H1 (cell line): Measurements from ENCODE around the gene KRT5. TPM values are rescaled to one million over a fixed set of nuclear protein-coding genes. Genes with fewer than 3 reads are reported as not detected.

Experiments used
- CTCF ChIA-PET: fragments of 300-600 bp; sonication (Branson Sonifier 250); formaldehyde crosslinking; loops from one replicate; lab custom pipeline; 2021; ENCODE audit not compliant: partially characterized antibody; lab: Charles Lee
- POLR2A ChIA-PET: fragments of 300-600 bp; sonication (Branson Sonifier 250); formaldehyde crosslinking; loops from one replicate; lab custom pipeline; 2021; ENCODE audit warnings: inconsistent platforms; ENCODE audit not compliant: partially characterized antibody; lab: Charles Lee
- DNase-seq, 2 experiments: peaks; one replicate each; pipeline versions ENCODE4 v3.0.0 to v3.0.0-alpha.2; 2010 to 2022; ENCODE audit warnings: low spot score in 2 of 2, low read depth in 1 of 2, mixed read lengths in 1 of 2
- FAIRE-seq: peaks from 2 replicates; lab custom pipeline; 2011; peaks lifted over from hg19 to GRCh38; lab: Jason Lieb, UNC
- H2AFZ ChIP-seq: 2 replicates; pipeline ENCODE4 v1.8.1; 2012; ENCODE audit warnings: low read length, inconsistent platforms
- H2AK5ac ChIP-seq: 2 replicates; pipeline ENCODE4 v1.6.1; 2013; ENCODE audit warnings: low read depth, low read length
- H2BK120ac ChIP-seq: replicated peaks from 2 replicates; pipeline ENCODE3; 2013; ENCODE audit warnings: low read depth, low read length, inconsistent platforms
- H2BK12ac ChIP-seq: 2 replicates; pipeline ENCODE4 v1.6.1; 2013; ENCODE audit warnings: low read depth, low read length
- H2BK15ac ChIP-seq: 2 replicates; pipeline ENCODE4 v1.6.1; 2013; ENCODE audit warnings: low read length
- H2BK20ac ChIP-seq: 2 replicates; pipeline ENCODE4 v1.6.1; 2013; ENCODE audit warnings: low read length
- H2BK5ac ChIP-seq: 2 replicates; pipeline ENCODE4 v1.6.1; 2013; ENCODE audit warnings: low read depth, low read length
- H3K14ac ChIP-seq: 2 replicates; pipeline ENCODE4 v1.6.1; 2013; ENCODE audit warnings: inconsistent platforms; ENCODE audit not compliant: insufficient read length
- H3K18ac ChIP-seq: 2 replicates; pipeline ENCODE4 v1.6.1; 2013; ENCODE audit warnings: low read length; ENCODE audit errors: extremely low read depth
- H3K23ac ChIP-seq: 2 replicates; pipeline ENCODE4 v1.6.1; 2013; ENCODE audit warnings: inconsistent platforms; ENCODE audit not compliant: insufficient read length
- H3K23me2 ChIP-seq: 2 replicates; pipeline ENCODE4 v1.6.1; 2013; ENCODE audit warnings: low read depth, low read length
- H3K27ac ChIP-seq: 2 replicates; pipeline ENCODE4 v1.6.1; 2011; ENCODE audit warnings: low read depth, low read length, inconsistent platforms
- H3K27me3 ChIP-seq, 4 experiments: replicated peaks in 1 of 4; 1 replicate in 1 of 4; 2 replicates in 3 of 4; pipeline versions ENCODE4 v1.6.1 to v1.8.1; 2011 to 2013; ENCODE audit warnings: low read length in 3 of 4, mild to moderate bottlenecking in 3 of 4, inconsistent platforms in 2 of 4, mixed read lengths in 2 of 4, moderate library complexity in 1 of 4; ENCODE audit not compliant: control insufficient read depth in 3 of 4, insufficient read depth in 3 of 4; ENCODE audit errors: extremely low read depth in 1 of 4
- H3K36me3 ChIP-seq, 4 experiments: 2 replicates each; pipeline versions ENCODE4 v1.6.1 to v1.8.1; 2011 to 2013; ENCODE audit warnings: mild to moderate bottlenecking in 4 of 4, low read length in 3 of 4, moderate library complexity in 2 of 4, control low read depth in 1 of 4, inconsistent platforms in 1 of 4; ENCODE audit not compliant: insufficient read depth in 4 of 4, control insufficient read depth in 2 of 4
- H3K4ac ChIP-seq: replicated peaks from 2 replicates; pipeline ENCODE3; 2013; ENCODE audit warnings: low read length, low read depth, mixed read lengths, inconsistent platforms; ENCODE audit not compliant: insufficient read length
- H3K4me1 ChIP-seq, 4 experiments: replicated peaks in 1 of 4; 1 replicate in 1 of 4; 2 replicates in 3 of 4; pipeline versions ENCODE4 v1.6.1 to v1.8.1; 2011 to 2013; ENCODE audit warnings: low read length in 3 of 4, inconsistent platforms in 2 of 4, mixed read lengths in 1 of 4; ENCODE audit not compliant: insufficient read depth in 4 of 4, control insufficient read depth in 3 of 4
- H3K4me2 ChIP-seq, 2 experiments: 2 replicates each; pipeline versions ENCODE4 v1.6.1 to v1.8.1; 2011 to 2013; ENCODE audit warnings: low read depth in 2 of 2, low read length in 2 of 2, control low read depth in 1 of 2, inconsistent platforms in 1 of 2, mild to moderate bottlenecking in 1 of 2; ENCODE audit not compliant: insufficient read depth in 1 of 2
- H3K4me3 ChIP-seq, 4 experiments: fragments of 200-600, 300-600 bp in 1 of 4; sonication (generic), shearing (Covaris generic), sonication (Bioruptor Twin) in 1 of 4; 2 replicates each; pipeline versions ENCODE4 v1.5.1 to v1.8.1; 2011 to 2016; ENCODE audit warnings: low read length in 4 of 4, low read depth in 3 of 4, control low read depth in 2 of 4, inconsistent platforms in 2 of 4, mild to moderate bottlenecking in 2 of 4, mixed read lengths in 1 of 4, moderate library complexity in 1 of 4; ENCODE audit not compliant: insufficient read depth in 2 of 4; ENCODE audit errors: extremely low read depth in 1 of 4
- H3K56ac ChIP-seq: replicated peaks from 2 replicates; pipeline ENCODE3; 2013; ENCODE audit warnings: low read depth, mild to moderate bottlenecking, mixed read lengths, low read length, inconsistent platforms; ENCODE audit not compliant: insufficient read length
- H3K79me1 ChIP-seq: 2 replicates; pipeline ENCODE4 v1.6.1; 2013; ENCODE audit warnings: low read depth, low read length, control low read depth
- H3K79me2 ChIP-seq, 2 experiments: 2 replicates each; pipeline versions ENCODE4 v1.6.1 to v1.8.1; 2012 to 2013; ENCODE audit warnings: low read length in 2 of 2, mild to moderate bottlenecking in 2 of 2, inconsistent platforms in 1 of 2; ENCODE audit not compliant: insufficient read depth in 2 of 2, control insufficient read depth in 1 of 2
- H3K9ac ChIP-seq, 4 experiments: replicated peaks in 1 of 4; 1 replicate in 1 of 4; 2 replicates in 3 of 4; pipeline versions ENCODE4 v1.6.1 to v1.8.1; 2011 to 2013; ENCODE audit warnings: low read depth in 3 of 4, low read length in 3 of 4, control low read depth in 2 of 4, mild to moderate bottlenecking in 2 of 4, moderate library complexity in 2 of 4, inconsistent platforms in 1 of 4; ENCODE audit errors: extremely low read depth in 1 of 4
- H3K9me3 ChIP-seq, 2 experiments: 2 replicates each; pipeline versions ENCODE4 v1.6.1 to v1.8.1; 2012 to 2013; ENCODE audit warnings: mild to moderate bottlenecking in 2 of 2, moderate library complexity in 2 of 2, control low read depth in 1 of 2, inconsistent platforms in 1 of 2, low read depth in 1 of 2, low read length in 1 of 2, mixed read lengths in 1 of 2; ENCODE audit not compliant: insufficient read depth in 2 of 2
- H4K20me1 ChIP-seq, 2 experiments: replicated peaks in 1 of 2; 2 replicates each; pipeline versions ENCODE3 to v1.8.1; 2011 to 2013; ENCODE audit warnings: inconsistent platforms in 2 of 2, low read length in 2 of 2, mild to moderate bottlenecking in 1 of 2; ENCODE audit not compliant: insufficient read depth in 2 of 2, control insufficient read depth in 1 of 2
- H4K5ac ChIP-seq: 2 replicates; pipeline ENCODE4 v1.6.1; 2013; ENCODE audit warnings: low read length, low read depth, mixed read lengths, inconsistent platforms; ENCODE audit not compliant: insufficient read length
- H4K8ac ChIP-seq: 2 replicates; pipeline ENCODE4 v1.8.0; 2013; ENCODE audit warnings: mild to moderate bottlenecking, moderate library complexity, low read length, inconsistent platforms; ENCODE audit not compliant: insufficient read depth; ENCODE audit errors: extremely low read depth
- H4K91ac ChIP-seq: replicated peaks from 2 replicates; pipeline ENCODE3; 2013; ENCODE audit warnings: low read length, mixed read lengths, inconsistent platforms; ENCODE audit not compliant: insufficient read length
- CBX5 ChIP-seq: fragments of 300-800, 300-1000 bp; sonication (generic); IDR thresholded peaks from 2 replicates; pipeline ENCODE4 v1.7.1; 2016; ENCODE audit warnings: antibody characterized with exemption, low read length, low read depth
- CHD1 ChIP-seq: IDR thresholded peaks from 2 replicates; pipeline ENCODE4 v1.6.1; 2012; ENCODE audit warnings: low read depth, low read length, improper control_type of control experiment
- WGBS, 2 experiments: shearing (Covaris generic) in 1 of 2; methylation state at CpG; one replicate each; pipeline versions ENCODE4 v1.1.6 to v1.1.7; 2013 to 2015; ENCODE audit warnings: low lambda C conversion rate in 2 of 2, mixed read lengths in 2 of 2, inconsistent platforms in 1 of 2, low coverage in 1 of 2, missing lambda C conversion rate in 1 of 2; ENCODE audit not compliant: insufficient replicate concordance in 2 of 2, insufficient coverage in 1 of 2, insufficient read length in 1 of 2; ENCODE audit errors: extremely low coverage in 1 of 2, missing lambda C conversion rate in 1 of 2; 5-methylcytosine and 5-hydroxymethylcytosine counted together
- polyA plus RNA-seq, 7 experiments: library from polyadenylated mRNA; depleted of rRNA in 3 of 7; stranded (reverse) in 5 of 7; unstranded in 2 of 7; fragments of >200 nt in 5 of 7; fragments of 200-250 nt in 2 of 7; gene quantifications; 1 replicate in 5 of 7; 2 replicates in 1 of 7; 4 replicates in 1 of 7; pipeline versions ENCODE4 v1.2.1 to v1.2.3, GENCODE V29; 2011 to 2013; ENCODE audit warnings: missing spikeins in 2 of 7, mixed read lengths in 2 of 7
- total RNA-seq: library from RNA; stranded (reverse); fragmentation: NEBNext Ultra II Directional; extraction: Animal tissue kit (Norgen Biotek cat#: 25700); gene quantifications from 2 replicates; pipeline ENCODE4 v1.2.1, GENCODE V29; 2021

Gene KRT5
- total and polyA plus RNA-seq, 2 of the 8 experiments (the other 6 are each of a cell fraction or from before 2014, with no cell fraction given) = 0.18 TPM; not detected in 1

DNA sequence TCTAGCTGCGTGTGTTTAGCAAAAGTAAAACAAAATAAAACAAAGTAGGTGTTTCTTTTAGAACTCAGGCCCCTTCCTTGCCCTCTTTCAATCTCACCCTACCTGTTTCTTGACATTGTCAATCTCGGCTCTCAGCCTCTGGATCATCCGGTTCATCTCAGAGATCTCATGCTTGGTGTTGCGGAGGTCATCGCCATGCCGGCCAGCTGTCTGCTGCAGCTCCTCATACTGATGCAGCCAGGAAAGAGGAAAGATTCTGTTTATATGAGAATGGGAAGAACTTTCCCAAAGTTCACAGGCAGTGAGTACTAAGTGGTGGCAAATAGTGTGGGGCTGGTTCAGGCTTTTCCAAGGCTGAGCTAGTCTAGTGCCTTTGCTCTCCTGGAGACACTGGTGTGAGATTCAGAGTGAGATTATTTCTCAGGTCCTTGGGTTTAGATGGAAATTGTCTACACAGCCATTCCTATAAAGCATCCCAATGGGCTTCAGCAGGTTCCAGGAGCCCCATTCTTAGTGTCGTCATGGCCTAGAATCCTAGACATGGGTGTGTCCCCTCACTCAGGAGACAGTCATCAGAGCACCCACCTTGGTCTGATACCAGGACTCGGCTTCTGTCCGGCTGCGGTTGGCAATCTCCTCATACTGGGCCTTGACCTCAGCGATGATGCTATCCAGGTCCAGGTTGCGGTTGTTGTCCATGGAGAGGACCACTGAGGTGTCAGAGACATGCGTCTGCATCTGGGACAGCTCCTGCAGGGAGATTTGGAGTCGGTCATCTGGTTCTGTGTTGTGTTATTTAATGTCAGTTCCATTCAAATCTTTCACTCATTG is 3.0 kb downstream of the KRT5 start:
- H3K4ac ChIP-seq = no peak overlapping the region
- H3K27ac ChIP-seq = no peak overlapping the region
- DNase-seq = peak in 1 of 2 experiments; percentile 27
- H2AFZ ChIP-seq = no peak overlapping the region
- WGBS, 2 experiments = 90% methylated on average over 14 of the region's 14 CpGs; no CpG with 5 or more reads in 1 of the 2 experiments
- H3K9ac ChIP-seq = no peak overlapping the region
- H3K79me1 ChIP-seq = no peaks in the 10 kb centered on the region
- H4K8ac ChIP-seq = no peak overlapping the region
- no peak overlapping the region for H4K91ac ChIP-seq
- no peaks in the 10 kb centered on the region for H3K79me2 ChIP-seq
- H3K23me2 ChIP-seq = no peaks in the 10 kb centered on the region
- no peak overlapping the region for H4K5ac ChIP-seq
- no peak overlapping the region for H2BK12ac ChIP-seq
- no peak for FAIRE-seq
- H3K4me1 ChIP-seq = no peaks in the 10 kb centered on the region; a peak in 1 of 7 replicates
- H2BK15ac ChIP-seq = no peak overlapping the region
- H2AK5ac ChIP-seq = no peak overlapping the region
- H2BK5ac ChIP-seq = no peak overlapping the region; the same call in 1 of the 2 replicates
- no peak overlapping the region for H3K23ac ChIP-seq
- no peaks in the 10 kb centered on the region for H4K20me1 ChIP-seq
- no peaks in the 10 kb centered on the region for H3K36me3 ChIP-seq
- H2BK20ac ChIP-seq = no peak overlapping the region; the same call in 1 of the 2 replicates
- H3K27me3 ChIP-seq = no peaks in the 10 kb centered on the region
- H3K9me3 ChIP-seq = no peaks in the 10 kb centered on the region; a peak in 1 of 4 replicates
- H3K4me2 ChIP-seq = no peak overlapping the region
- TF ChIP-seq CBX5 = no peak
- TF ChIP-seq CHD1 = no peak
- ChIA-PET CTCF (interaction anchor here (0.7 to 4.5 kb wide), 9 partner anchors 10 to 362 kb away, joined by 3 to 29 read pairs (median 3); no protein-coding TSS in a partner anchor), POLR2A (no interaction called here)
- H3K4me3 ChIP-seq = no peak overlapping the region
- H3K56ac ChIP-seq = no peak overlapping the region
- no peak overlapping the region for H3K14ac ChIP-seq
- H3K18ac ChIP-seq = no peak overlapping the region
- H2BK120ac ChIP-seq = no peak overlapping the region
